ENCODE measurements around the gene AGBL4. TPM values are rescaled to one million over a fixed set of nuclear protein-coding genes. Genes with fewer than 3 reads are reported as not detected.

Gene AGBL4
- total RNA-seq, 3 donors from 2014 or later, result 0.46 to 0.57 TPM; not detected in 1

DNA sequence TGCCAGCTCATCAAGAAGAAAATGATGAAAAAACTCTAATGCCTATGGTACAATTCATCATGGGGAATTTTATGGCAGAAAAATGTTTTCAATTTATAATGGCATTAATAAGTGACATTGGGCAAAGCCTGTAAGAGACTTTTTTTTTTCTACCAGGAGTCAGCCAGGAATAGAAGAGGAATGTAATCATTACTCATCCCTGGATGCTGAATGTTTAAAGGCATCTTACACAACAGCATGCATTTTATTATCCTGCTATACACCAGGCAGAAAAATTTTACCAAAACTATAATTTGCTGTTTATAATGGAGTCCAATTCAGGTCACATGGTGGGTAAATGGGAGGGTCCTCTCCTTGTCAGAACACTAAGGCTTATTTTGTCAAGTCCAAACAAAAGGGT is 1057.2 kb downstream of the AGBL4 start:
- Histone ChIP-seq H3K36me3 (ENCODE audit: low read depth) (no peaks in the 10 kb centered on the region), H3K4me3 (no peak overlapping the region), H3K4me1 (ENCODE audit: low read depth) (no peaks in the 10 kb centered on the region), H3K9me3 (no peaks in the 10 kb centered on the region)
- TF ChIP-seq CTCF (IDR thresholded peaks at IDR 0.05), result no peak
- ATAC-seq, result no peak
- intact Hi-C loops (cut with DNase I, micrococcal nuclease), result no loop called here
- DNase-seq, result no peak

DNA sequence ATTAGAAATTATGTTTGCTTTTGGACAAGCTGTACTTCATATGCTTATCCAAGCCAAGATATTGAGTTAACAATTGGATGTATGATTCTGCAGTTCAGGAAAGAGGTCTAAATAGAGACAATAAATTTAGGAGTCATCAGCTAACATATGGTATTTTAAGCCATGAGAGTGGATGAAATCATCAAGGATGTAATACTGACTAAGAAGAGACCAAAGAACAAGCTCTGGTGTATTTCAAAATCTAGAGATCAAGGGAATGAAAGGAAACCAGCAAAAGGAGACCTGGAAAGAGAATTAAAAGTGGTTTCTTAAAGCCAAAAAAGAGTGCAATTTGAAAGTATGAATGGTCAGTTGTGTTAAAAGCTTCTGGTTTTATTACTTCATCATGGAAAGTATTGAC is 1063.4 kb downstream of the AGBL4 start:
- no peaks in the 10 kb centered on the region for H3K9me3 ChIP-seq
- H3K4me1 ChIP-seq (ENCODE audit: low read depth), result no peaks in the 10 kb centered on the region
- H3K4me3 ChIP-seq, result no peak overlapping the region
- no peak for TF ChIP-seq CTCF (IDR thresholded peaks at IDR 0.05)
- intact Hi-C loops (cut with DNase I, micrococcal nuclease), result no loop called here
- ATAC-seq (no peak), DNase-seq (no peak)
- no peaks in the 10 kb centered on the region for H3K36me3 ChIP-seq (ENCODE audit: low read depth)

GRCh38 chr1:48955774-48956173 is 1068.0 kb downstream of the AGBL4 start:
- DNase-seq, result no peak
- Histone ChIP-seq H3K36me3 (ENCODE audit: low read depth) (no peaks in the 10 kb centered on the region), H3K4me3 (no peak overlapping the region), H3K9me3 (no peaks in the 10 kb centered on the region), H3K4me1 (ENCODE audit: low read depth) (no peaks in the 10 kb centered on the region)
- no peak for TF ChIP-seq CTCF (IDR thresholded peaks at IDR 0.05)
- no peak for ATAC-seq
- intact Hi-C loops (cut with DNase I, micrococcal nuclease), result no loop called here

GRCh38 chr1:48953617-48954016 is 1070.1 kb downstream of the AGBL4 start:
- ATAC-seq (no peak), DNase-seq (no peak)
- no peaks in the 10 kb centered on the region for H3K9me3 ChIP-seq
- H3K4me1 ChIP-seq (ENCODE audit: low read depth), result no peaks in the 10 kb centered on the region
- H3K4me3 ChIP-seq, result no peak overlapping the region
- TF ChIP-seq CTCF (IDR thresholded peaks at IDR 0.05), result no peak
- intact Hi-C loops (cut with DNase I, micrococcal nuclease), result no loop called here
- no peaks in the 10 kb centered on the region for H3K36me3 ChIP-seq (ENCODE audit: low read depth)

GRCh38 chr1:48948562-48948961 is 1075.2 kb downstream of the AGBL4 start:
- Histone ChIP-seq H3K36me3 (ENCODE audit: low read depth) (no peaks in the 10 kb centered on the region), H3K9me3 (no peaks in the 10 kb centered on the region), H3K4me1 (ENCODE audit: low read depth) (no peaks in the 10 kb centered on the region), H3K4me3 (no peak overlapping the region)
- TF ChIP-seq CTCF (IDR thresholded peaks at IDR 0.05), result no peak
- ATAC-seq, result no peak
- DNase-seq, result no peak
- intact Hi-C loops (cut with DNase I, micrococcal nuclease), result no loop called here
